HEK293 (cell line): ENCODE measurements around the gene XPO4.
A peak's percentile ranks its signal among the peaks of the same experiment; 100 is the strongest.
"Not testable (repeated sequence)": the region's sequence is repeated elsewhere in the genome, so short reads cannot be mapped to it uniquely, and the experiment has no call there.

Experiments
- CTCF ChIA-PET: fragments of 350-600 bp; formaldehyde crosslinking; extraction: SDS; loops from one replicate; lab custom pipeline; 2021; ENCODE audit warnings: antibody characterized with exemption; lab: Yijun Ruan, JAX
- POLR2A ChIA-PET: fragments of 300-600 bp; formaldehyde crosslinking; extraction: SDS; loops from one replicate; lab custom pipeline; 2020; ENCODE audit warnings: antibody characterized with exemption, inconsistent platforms; lab: Yijun Ruan, JAX
- H3K27ac ChIP-seq: fragments of 200-500 bp; sonication (Bioruptor generic); 2 replicates; pipeline ENCODE4 v1.5.1; 2014; ENCODE audit warnings: low read depth, low read length, control low read depth, inconsistent platforms; ENCODE audit errors: extremely low read depth
- H3K36me3 ChIP-seq, 2 experiments: fragments of 200-500 bp in 1 of 2; sonication (Bioruptor generic) in 1 of 2; 1 replicate in 1 of 2; 2 replicates in 1 of 2; pipeline ENCODE4 v1.5.1; 2014 to 2017; ENCODE audit warnings: inconsistent platforms in 2 of 2, low read length in 2 of 2; ENCODE audit not compliant: control insufficient read depth in 2 of 2, insufficient read depth in 1 of 2
- H3K4me1 ChIP-seq: fragments of 200-500 bp; sonication (Bioruptor generic); 2 replicates; pipeline ENCODE4 v1.5.1; 2014; ENCODE audit warnings: mild to moderate bottlenecking, low read length, inconsistent platforms; ENCODE audit not compliant: control insufficient read depth, insufficient read depth
- H3K4me3 ChIP-seq: 2 replicates; pipeline ENCODE4 v1.5.1; 2011; ENCODE audit warnings: low read depth, mild to moderate bottlenecking, control low read depth, low read length, moderate library complexity
- H3K9me3 ChIP-seq: fragments of 200-500 bp; sonication (Bioruptor generic); 2 replicates; pipeline ENCODE4 v1.5.1; 2014; ENCODE audit warnings: low read depth, low read length, inconsistent platforms; ENCODE audit not compliant: control insufficient read depth, insufficient read depth
- HOXC10 ChIP-seq: sonication (generic); formaldehyde crosslinking; IDR thresholded peaks from 2 replicates; pipeline ENCODE4 v1.8.1; 2023; ENCODE audit warnings: mild to moderate bottlenecking, missing genetic modification reagents
- MEIS1 ChIP-seq: sonication (generic); formaldehyde crosslinking; IDR thresholded peaks from 2 replicates; pipeline ENCODE4 v1.8.1; 2022; ENCODE audit warnings: missing genetic modification reagents, mild to moderate bottlenecking, borderline replicate concordance
- SALL2 ChIP-seq: fragments of 450-650 bp; formaldehyde crosslinking; IDR thresholded peaks from 2 replicates; pipeline ENCODE4 v1.5.0; 2017; ENCODE audit warnings: missing biosample characterization, mild to moderate bottlenecking, missing genetic modification characterization, borderline replicate concordance
- SP3 ChIP-seq: fragments of 450-650 bp; formaldehyde crosslinking; IDR thresholded peaks from 2 replicates; pipeline ENCODE4 v1.5.1; 2016; ENCODE audit warnings: missing biosample characterization, missing genetic modification characterization
- ZNF138 ChIP-seq: fragments of 450-650 bp; formaldehyde crosslinking; IDR thresholded peaks from 2 replicates; pipeline ENCODE4 v1.5.1; 2016; ENCODE audit warnings: missing biosample characterization, missing genetic modification characterization, borderline replicate concordance
- ZNF146 ChIP-seq: fragments of 450-650 bp; formaldehyde crosslinking; IDR thresholded peaks from 2 replicates; pipeline ENCODE4 v1.5.1; 2016; ENCODE audit warnings: missing biosample characterization, missing genetic modification characterization
- ZNF223 ChIP-seq: fragments of 450-650 bp; formaldehyde crosslinking; IDR thresholded peaks from 2 replicates; pipeline ENCODE4 v1.5.1; 2016; ENCODE audit warnings: missing biosample characterization, missing genetic modification characterization
- ZNF324 ChIP-seq: fragments of 450-650 bp; formaldehyde crosslinking; IDR thresholded peaks from 2 replicates; pipeline ENCODE4 v1.5.1; 2016; ENCODE audit warnings: missing biosample characterization, missing genetic modification characterization
- ZNF354C ChIP-seq: fragments of 450-650 bp; formaldehyde crosslinking; IDR thresholded peaks from 2 replicates; pipeline ENCODE4 v1.5.1; 2016; ENCODE audit warnings: missing biosample characterization, missing genetic modification characterization, low read depth, borderline replicate concordance
- ZNF404 ChIP-seq: fragments of 450-650 bp; formaldehyde crosslinking; IDR thresholded peaks from 2 replicates; pipeline ENCODE4 v1.5.1; 2017; ENCODE audit warnings: missing biosample characterization, missing genetic modification characterization
- ZNF423 ChIP-seq: fragments of 450-650 bp; formaldehyde crosslinking; IDR thresholded peaks from 2 replicates; pipeline ENCODE4 v1.5.1; 2016; ENCODE audit warnings: missing biosample characterization, missing genetic modification characterization
- ZNF48 ChIP-seq: fragments of 450-650 bp; formaldehyde crosslinking; IDR thresholded peaks from 2 replicates; pipeline ENCODE4 v1.5.1; 2016; ENCODE audit warnings: missing biosample characterization, missing genetic modification characterization
- ZNF548 ChIP-seq: fragments of 450-650 bp; formaldehyde crosslinking; IDR thresholded peaks from 2 replicates; pipeline ENCODE4 v1.5.1; 2016; ENCODE audit warnings: missing biosample characterization, missing genetic modification characterization
- ZNF560 ChIP-seq: fragments of 450-650 bp; formaldehyde crosslinking; IDR thresholded peaks from 2 replicates; pipeline ENCODE4 v1.5.1; 2017; ENCODE audit warnings: missing biosample characterization, missing genetic modification characterization, borderline replicate concordance
- ZNF701 ChIP-seq: fragments of 450-650 bp; formaldehyde crosslinking; IDR thresholded peaks from 2 replicates; pipeline ENCODE4 v1.5.1; 2016; ENCODE audit warnings: missing biosample characterization, missing genetic modification characterization
- ZNF747 ChIP-seq: fragments of 450-650 bp; formaldehyde crosslinking; IDR thresholded peaks from 2 replicates; pipeline ENCODE4 v1.5.1; 2016; ENCODE audit warnings: missing biosample characterization, missing genetic modification characterization
- TF ChIP-seq, protein P1 (sequence below): fragments of 450-650 bp; formaldehyde crosslinking; IDR thresholded peaks from 2 replicates; pipeline ENCODE4 v1.5.1; 2016; ENCODE audit warnings: missing biosample characterization, missing genetic modification characterization
- TF ChIP-seq, protein P2 (sequence below): fragments of 450-650 bp; formaldehyde crosslinking; IDR thresholded peaks from 2 replicates; pipeline ENCODE4 v1.5.1; 2017; ENCODE audit warnings: missing biosample characterization, missing genetic modification characterization

Gene XPO4

DNA sequence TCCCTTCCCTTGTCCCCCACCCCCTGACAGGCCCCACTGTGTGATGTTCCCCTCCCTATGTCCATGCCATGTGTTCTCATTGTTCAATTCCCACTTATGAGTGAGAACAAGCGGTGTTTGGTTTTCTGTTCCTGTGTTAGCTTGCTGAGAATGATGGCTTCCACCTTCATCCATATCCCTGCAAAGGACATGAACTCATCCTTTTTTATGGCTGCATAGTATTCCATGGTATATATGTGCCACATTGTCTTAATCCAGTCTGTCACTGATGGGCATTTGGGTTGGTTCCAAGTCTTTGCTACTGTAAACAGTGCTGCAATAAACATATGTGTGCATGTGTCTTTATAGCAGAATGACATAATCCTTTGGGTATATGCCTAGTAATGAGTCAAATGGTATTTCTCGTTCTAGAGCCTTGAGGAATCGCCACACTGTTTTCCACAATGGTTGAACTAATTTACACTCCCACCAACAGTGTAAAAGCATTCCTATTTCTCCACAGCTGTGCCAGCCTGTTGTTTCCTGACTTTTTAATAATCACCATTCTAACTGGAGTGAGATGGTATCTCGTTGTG is 158.6 kb downstream of the XPO4 start:
- TF ChIP-seq, protein P1, sequence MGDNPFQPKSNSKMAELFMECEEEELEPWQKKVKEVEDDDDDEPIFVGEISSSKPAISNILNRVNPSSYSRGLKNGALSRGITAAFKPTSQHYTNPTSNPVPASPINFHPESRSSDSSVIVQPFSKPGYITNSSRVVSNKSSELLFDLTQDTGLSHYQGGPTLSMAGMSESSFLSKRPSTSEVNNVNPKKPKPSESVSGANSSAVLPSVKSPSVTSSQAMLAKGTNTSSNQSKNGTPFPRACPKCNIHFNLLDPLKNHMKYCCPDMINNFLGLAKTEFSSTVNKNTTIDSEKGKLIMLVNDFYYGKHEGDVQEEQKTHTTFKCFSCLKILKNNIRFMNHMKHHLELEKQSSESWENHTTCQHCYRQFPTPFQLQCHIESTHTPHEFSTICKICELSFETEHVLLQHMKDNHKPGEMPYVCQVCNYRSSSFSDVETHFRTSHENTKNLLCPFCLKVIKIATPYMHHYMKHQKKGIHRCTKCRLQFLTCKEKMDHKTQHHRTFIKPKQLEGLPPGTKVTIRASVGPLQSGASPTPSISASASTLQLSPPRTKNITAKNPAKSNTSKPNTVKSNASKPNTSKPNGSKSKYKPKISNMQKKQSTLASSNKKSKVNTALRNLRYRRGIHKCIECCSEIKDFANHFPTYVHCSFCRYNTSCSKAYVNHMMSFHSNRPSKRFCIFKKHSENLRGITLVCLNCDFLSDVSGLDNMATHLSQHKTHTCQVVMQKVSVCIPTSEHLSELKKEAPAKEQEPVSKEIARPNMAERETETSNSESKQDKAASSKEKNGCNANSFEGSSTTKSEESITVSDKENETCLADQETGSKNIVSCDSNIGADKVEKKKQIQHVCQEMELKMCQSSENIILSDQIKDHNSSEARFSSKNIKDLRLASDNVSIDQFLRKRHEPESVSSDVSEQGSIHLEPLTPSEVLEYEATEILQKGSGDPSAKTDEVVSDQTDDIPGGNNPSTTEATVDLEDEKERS (tag by site-specific recombination): peak; percentile 30; the same call in 1 of the 2 replicates
- peak; percentile 75 for TF ChIP-seq ZNF146 (tag by site-specific recombination)
- TF ChIP-seq, all 188 proteins: peak for 2; not testable (repeated sequence) for 186
- H3K36me3 ChIP-seq, CTCF ChIA-PET, H3K27ac ChIP-seq, H3K4me1 ChIP-seq, POLR2A ChIA-PET, H3K4me3 ChIP-seq, H3K9me3 ChIP-seq: not testable (repeated sequence)

DNA sequence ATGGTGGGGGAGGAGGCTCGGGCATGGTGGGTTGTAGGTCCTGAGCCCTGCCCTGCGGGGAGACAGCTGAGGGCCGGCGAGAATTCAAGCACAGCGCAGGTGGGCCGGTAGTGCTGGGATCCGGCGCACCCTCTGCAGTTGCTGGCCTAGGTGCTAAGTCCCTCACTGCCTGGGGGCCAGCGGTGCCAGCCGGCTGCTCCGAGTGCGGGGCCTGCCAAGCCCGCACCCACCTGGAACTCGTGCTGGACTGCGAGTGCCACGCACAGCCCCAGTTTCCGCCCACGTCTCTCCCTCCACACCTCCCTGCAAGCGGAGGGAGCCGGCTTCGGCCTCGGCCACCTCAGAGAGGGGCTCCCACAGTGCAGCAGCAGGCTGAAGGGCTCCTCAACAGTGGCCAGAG is 162.5 kb downstream of the XPO4 start:
- TF ChIP-seq ZNF404 (tag by site-specific recombination) (no peak), SP3 (no peak), ZNF560 (tag by site-specific recombination) (no peak), ZNF423 (tag by site-specific recombination) (no peak), ZNF223 (tag by site-specific recombination) (no peak), HOXC10 (CRISPR knock-in tag) (no peak), ZNF354C (tag by site-specific recombination) (no peak), ZNF548 (no peak)
- no peak overlapping the region for H3K4me3 ChIP-seq
- H3K36me3 ChIP-seq: no peaks in the 10 kb centered on the region
- CTCF ChIA-PET: no interaction called here
- no peaks in the 10 kb centered on the region for H3K9me3 ChIP-seq
- no peak overlapping the region for H3K27ac ChIP-seq
- H3K4me1 ChIP-seq: no peaks in the 10 kb centered on the region
- POLR2A ChIA-PET: no interaction called here

DNA sequence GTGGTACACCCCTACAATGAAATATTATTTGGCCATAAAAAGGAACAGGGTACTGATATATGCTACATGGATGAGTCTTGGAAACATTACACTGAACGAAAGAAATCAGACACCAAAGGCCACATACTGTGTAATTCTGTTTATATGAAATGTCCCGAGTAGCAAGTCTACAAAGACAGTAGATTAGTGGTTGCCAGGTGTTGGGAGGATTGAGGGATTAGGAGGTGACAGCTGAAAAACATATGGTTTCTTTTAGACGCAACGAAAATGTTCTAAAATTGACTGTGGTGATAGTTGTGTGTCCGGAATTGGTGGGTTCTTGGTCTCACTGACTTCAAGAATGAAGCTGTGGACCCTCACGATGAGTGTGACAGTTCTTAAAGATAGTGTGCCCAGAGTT is 163.9 kb downstream of the XPO4 start:
- H3K4me1 ChIP-seq: no peaks in the 10 kb centered on the region
- no peak overlapping the region for H3K4me3 ChIP-seq
- no peaks in the 10 kb centered on the region for H3K36me3 ChIP-seq
- CTCF ChIA-PET: no interaction called here
- no peak for TF ChIP-seq ZNF701 (tag by site-specific recombination)
- no peak for TF ChIP-seq ZNF324 (tag by site-specific recombination)
- no peak for TF ChIP-seq ZNF48
- TF ChIP-seq ZNF747 (tag by site-specific recombination): no peak
- no peak for TF ChIP-seq ZNF138 (tag by site-specific recombination)
- no peaks in the 10 kb centered on the region for H3K9me3 ChIP-seq
- POLR2A ChIA-PET: no interaction called here
- no peak overlapping the region for H3K27ac ChIP-seq

DNA sequence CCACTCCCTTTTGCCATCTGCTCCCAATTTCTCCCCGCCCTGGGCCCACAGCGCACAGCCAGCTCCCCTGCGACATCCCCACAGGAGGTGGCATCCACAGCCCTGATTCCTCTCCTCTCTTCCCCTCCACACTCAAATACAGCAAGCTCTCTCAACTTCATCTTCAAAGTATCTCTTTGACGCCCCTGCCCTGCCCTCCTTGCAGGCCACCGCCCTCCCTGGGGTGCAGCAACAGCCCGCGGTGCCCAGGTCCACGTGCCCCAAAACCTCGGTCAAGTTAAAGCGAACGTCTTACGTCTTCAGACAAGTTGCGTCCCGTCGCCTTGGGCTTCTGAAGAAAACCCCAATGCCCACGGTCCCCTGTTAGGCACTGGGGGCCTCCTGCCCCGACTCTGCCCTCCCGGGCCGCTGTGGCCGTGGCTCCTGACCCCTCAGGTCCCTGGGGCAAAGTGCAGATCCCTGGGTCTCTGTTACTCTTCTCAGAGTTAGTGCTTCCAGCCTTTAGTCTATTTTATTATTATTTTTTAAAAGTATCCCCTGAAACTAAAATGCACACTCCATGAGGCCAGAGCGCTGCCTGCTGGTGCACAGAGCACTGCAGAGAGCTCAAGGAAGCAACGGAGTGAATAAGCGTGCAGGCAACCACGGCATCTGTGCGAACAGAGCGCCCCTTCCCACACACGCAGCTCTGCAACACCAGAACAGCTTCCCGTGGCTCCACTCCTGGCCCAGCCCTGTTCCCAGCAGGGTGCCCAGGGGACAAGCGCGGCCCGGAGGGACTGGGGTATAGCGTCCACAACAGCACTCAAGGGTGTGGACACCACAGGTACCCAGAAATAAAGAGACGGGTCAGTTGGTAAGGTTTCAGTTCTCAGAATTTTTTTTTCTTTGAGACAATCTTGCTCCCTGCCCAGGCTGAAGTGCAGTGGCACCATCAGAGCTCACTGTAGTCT is 172.6 kb downstream of the XPO4 start:
- no peak for TF ChIP-seq SALL2 (tag by site-specific recombination)
- no peak for TF ChIP-seq MEIS1 (CRISPR knock-in tag)
- TF ChIP-seq, protein P2, sequence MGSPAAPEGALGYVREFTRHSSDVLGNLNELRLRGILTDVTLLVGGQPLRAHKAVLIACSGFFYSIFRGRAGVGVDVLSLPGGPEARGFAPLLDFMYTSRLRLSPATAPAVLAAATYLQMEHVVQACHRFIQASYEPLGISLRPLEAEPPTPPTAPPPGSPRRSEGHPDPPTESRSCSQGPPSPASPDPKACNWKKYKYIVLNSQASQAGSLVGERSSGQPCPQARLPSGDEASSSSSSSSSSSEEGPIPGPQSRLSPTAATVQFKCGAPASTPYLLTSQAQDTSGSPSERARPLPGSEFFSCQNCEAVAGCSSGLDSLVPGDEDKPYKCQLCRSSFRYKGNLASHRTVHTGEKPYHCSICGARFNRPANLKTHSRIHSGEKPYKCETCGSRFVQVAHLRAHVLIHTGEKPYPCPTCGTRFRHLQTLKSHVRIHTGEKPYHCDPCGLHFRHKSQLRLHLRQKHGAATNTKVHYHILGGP (tag by site-specific recombination): no peak
- CTCF ChIA-PET: no interaction called here
- Histone ChIP-seq H3K4me1 (no peaks in the 10 kb centered on the region), H3K4me3 (no peak overlapping the region), H3K36me3 (no peaks in the 10 kb centered on the region), H3K27ac (no peak overlapping the region), H3K9me3 (no peaks in the 10 kb centered on the region)
- POLR2A ChIA-PET: no interaction called here
